DLD1 (cell line): ENCODE data around the gene DGAT2L6.

ENCODE experiments used
- in situ Hi-C: cut with HindIII; loops from 2 replicates; pipeline ENCODE4 v1.10.0; 2017; ENCODE audit warnings: low sequenced_read_pairs

Gene DGAT2L6

GRCh38 chrX:70176938-70177533 lies at the start of gene DGAT2L6:
DGAT2L6 (plus strand) TSS chrX:70177483; CDS start chrX:70177583, 100 bp downstream.
- in situ Hi-C loops, result no loop called here

- in situ Hi-C loops, result no loop called here
These were observed 49.2 kb upstream of the DGAT2L6 start for GRCh38 chrX:70128071-70128470.

- in situ Hi-C loops, result no loop called here
These were observed 47.5 kb upstream of the DGAT2L6 start for GRCh38 chrX:70129816-70130215.

GRCh38 chrX:70132224-70132623 lies 45.1 kb upstream of the DGAT2L6 start:
- in situ Hi-C loops, result no loop called here

GRCh38 chrX:70132877-70133302 lies 44.4 kb upstream of the DGAT2L6 start:
- in situ Hi-C loops, result no loop called here

- in situ Hi-C loops, result no loop called here
These were observed 43.8 kb upstream of the DGAT2L6 start, which contains the start of gene IGBP1 for GRCh38 chrX:70133303-70134115. IGBP1 (plus strand) TSS chrX:70133447; CDS start chrX:70133948, 501 bp downstream.

- in situ Hi-C loops, result no loop called here
These were observed 43.2 kb upstream of the DGAT2L6 start for GRCh38 chrX:70134116-70134477.

GRCh38 chrX:70138622-70139021 lies 38.7 kb upstream of the DGAT2L6 start:
- in situ Hi-C loops, result no loop called here

GRCh38 chrX:70139736-70140135 lies 37.5 kb upstream of the DGAT2L6 start:
- in situ Hi-C loops, result no loop called here

GRCh38 chrX:70141373-70141772 lies 35.9 kb upstream of the DGAT2L6 start:
- in situ Hi-C loops, result no loop called here

- in situ Hi-C loops, result no loop called here
These were observed 10.4 kb upstream of the DGAT2L6 start for GRCh38 chrX:70166601-70167590.

- in situ Hi-C loops, result no loop called here
These were observed 8.8 kb upstream of the DGAT2L6 start for GRCh38 chrX:70168238-70169188.

- in situ Hi-C loops, result no loop called here
These were observed 8.0 kb upstream of the DGAT2L6 start for GRCh38 chrX:70169281-70169680.

- in situ Hi-C loops, result no loop called here
These were observed 5.7 kb upstream of the DGAT2L6 start for GRCh38 chrX:70171624-70172023.

- in situ Hi-C loops, result no loop called here
These were observed 5.1 kb upstream of the DGAT2L6 start for GRCh38 chrX:70172221-70172620.

GRCh38 chrX:70172964-70173363 lies 4.3 kb upstream of the DGAT2L6 start:
- in situ Hi-C loops, result no loop called here

- in situ Hi-C loops, result no loop called here
These were observed 2.5 kb upstream of the DGAT2L6 start for GRCh38 chrX:70174754-70175153.

- in situ Hi-C loops, result no loop called here
These were observed 1.9 kb upstream of the DGAT2L6 start for GRCh38 chrX:70175338-70175737.

GRCh38 chrX:70183091-70183490 lies 5.8 kb downstream of the DGAT2L6 start:
- in situ Hi-C loops, result no loop called here

GRCh38 chrX:70190225-70190624 lies 12.9 kb downstream of the DGAT2L6 start:
- in situ Hi-C loops, result no loop called here
